Thoracic aorta (tissue), 2 donors: ENCODE measurements around the gene GNAI2. TPM values are rescaled to one million over a fixed set of nuclear protein-coding genes. Genes with fewer than 3 reads are reported as not detected.

Experiments used
- ATAC-seq: fragments of 150-250 bp; one replicate; pipeline ENCODE4 v1.8.0; 2017; ENCODE audit warnings: low read depth; ENCODE audit not compliant: insufficient number of reproducible peaks, low FRiP score
- DNase-seq: peaks from one replicate; pipeline ENCODE4 v3.0.0-alpha.2; 2020; ENCODE audit warnings: low spot score
- H3K27ac ChIP-seq, 2 donors: fragments of 200-600 bp; sonication (generic); 1 replicate in 1 of 2; 2 replicates in 1 of 2; pipeline ENCODE4 v1.5.1; 2016; ENCODE audit warnings: mild to moderate bottlenecking in 2 of 2, moderate library complexity in 2 of 2
- H3K27me3 ChIP-seq: fragments of 200-600 bp; sonication (generic); replicated peaks from 2 replicates; pipeline ENCODE4 v1.6.0; 2016; ENCODE audit warnings: mild to moderate bottlenecking; ENCODE audit not compliant: insufficient read depth
- H3K36me3 ChIP-seq: fragments of 200-600 bp; sonication (generic); one replicate; pipeline ENCODE4 v1.5.1; 2016
- H3K4me1 ChIP-seq, 2 donors: fragments of 200-600 bp; sonication (generic); 1 replicate in 1 of 2; 2 replicates in 1 of 2; pipeline versions ENCODE4 v1.5.1 to v1.6.0; 2016; ENCODE audit warnings: low read depth in 2 of 2, mild to moderate bottlenecking in 1 of 2; ENCODE audit not compliant: control insufficient read depth in 1 of 2
- H3K4me3 ChIP-seq: fragments of 200-600 bp; sonication (generic); 2 replicates; pipeline ENCODE4 v1.5.1; 2016; ENCODE audit warnings: mild to moderate bottlenecking
- H3K9me3 ChIP-seq: fragments of 200-600 bp; sonication (generic); 2 replicates; pipeline ENCODE4 v1.5.1; 2016
- total RNA-seq, 2 donors: library from RNA; depleted of rRNA; stranded (reverse); fragments of >200 nt; gene quantifications; one replicate each; pipeline versions ENCODE4 v1.1.0 to v1.2.3, GENCODE V29; 2016
- TF ChIP-seq, protein P1 (sequence below): fragments of 200-600 bp; sonication (generic); IDR thresholded peaks from one replicate; pipeline ENCODE4 v1.5.1; 2019; ENCODE audit warnings: antibody characterized with exemption

GNAI2 gene
- total RNA-seq, 2 donors from 2014 or later, result 183 to 337 TPM

DNA sequence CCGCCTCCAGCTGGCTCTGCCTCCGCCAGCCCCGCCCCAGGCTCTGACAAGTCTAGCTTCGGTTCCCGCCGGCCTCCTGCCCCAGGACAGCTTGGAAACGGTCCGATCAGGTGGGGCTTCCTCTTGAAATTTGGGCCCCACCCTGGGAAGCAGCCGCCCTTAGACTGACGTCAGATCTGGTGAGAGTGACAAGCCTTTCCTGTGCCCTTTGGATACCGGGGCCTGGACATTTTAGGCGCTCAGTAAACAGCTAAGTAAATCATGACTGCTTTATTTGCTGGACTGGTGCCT lies 63.6 kb downstream of the GNAI2 start:
- H3K36me3 ChIP-seq, result no peaks in the 10 kb centered on the region
- H3K27ac ChIP-seq, result peak overlapping the region; percentile 72 to 87
- H3K4me1 ChIP-seq, result peaks cover 16 to 25% of the 10 kb centered on the region in 2 donors
- ATAC-seq (no peak), DNase-seq (no peak)
- no peaks in the 10 kb centered on the region for H3K9me3 ChIP-seq
- TF ChIP-seq, protein P1, sequence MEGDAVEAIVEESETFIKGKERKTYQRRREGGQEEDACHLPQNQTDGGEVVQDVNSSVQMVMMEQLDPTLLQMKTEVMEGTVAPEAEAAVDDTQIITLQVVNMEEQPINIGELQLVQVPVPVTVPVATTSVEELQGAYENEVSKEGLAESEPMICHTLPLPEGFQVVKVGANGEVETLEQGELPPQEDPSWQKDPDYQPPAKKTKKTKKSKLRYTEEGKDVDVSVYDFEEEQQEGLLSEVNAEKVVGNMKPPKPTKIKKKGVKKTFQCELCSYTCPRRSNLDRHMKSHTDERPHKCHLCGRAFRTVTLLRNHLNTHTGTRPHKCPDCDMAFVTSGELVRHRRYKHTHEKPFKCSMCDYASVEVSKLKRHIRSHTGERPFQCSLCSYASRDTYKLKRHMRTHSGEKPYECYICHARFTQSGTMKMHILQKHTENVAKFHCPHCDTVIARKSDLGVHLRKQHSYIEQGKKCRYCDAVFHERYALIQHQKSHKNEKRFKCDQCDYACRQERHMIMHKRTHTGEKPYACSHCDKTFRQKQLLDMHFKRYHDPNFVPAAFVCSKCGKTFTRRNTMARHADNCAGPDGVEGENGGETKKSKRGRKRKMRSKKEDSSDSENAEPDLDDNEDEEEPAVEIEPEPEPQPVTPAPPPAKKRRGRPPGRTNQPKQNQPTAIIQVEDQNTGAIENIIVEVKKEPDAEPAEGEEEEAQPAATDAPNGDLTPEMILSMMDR, result no peak
- peak overlapping the region; percentile 94 for H3K4me3 ChIP-seq
- no peaks in the 10 kb centered on the region for H3K27me3 ChIP-seq

DNA sequence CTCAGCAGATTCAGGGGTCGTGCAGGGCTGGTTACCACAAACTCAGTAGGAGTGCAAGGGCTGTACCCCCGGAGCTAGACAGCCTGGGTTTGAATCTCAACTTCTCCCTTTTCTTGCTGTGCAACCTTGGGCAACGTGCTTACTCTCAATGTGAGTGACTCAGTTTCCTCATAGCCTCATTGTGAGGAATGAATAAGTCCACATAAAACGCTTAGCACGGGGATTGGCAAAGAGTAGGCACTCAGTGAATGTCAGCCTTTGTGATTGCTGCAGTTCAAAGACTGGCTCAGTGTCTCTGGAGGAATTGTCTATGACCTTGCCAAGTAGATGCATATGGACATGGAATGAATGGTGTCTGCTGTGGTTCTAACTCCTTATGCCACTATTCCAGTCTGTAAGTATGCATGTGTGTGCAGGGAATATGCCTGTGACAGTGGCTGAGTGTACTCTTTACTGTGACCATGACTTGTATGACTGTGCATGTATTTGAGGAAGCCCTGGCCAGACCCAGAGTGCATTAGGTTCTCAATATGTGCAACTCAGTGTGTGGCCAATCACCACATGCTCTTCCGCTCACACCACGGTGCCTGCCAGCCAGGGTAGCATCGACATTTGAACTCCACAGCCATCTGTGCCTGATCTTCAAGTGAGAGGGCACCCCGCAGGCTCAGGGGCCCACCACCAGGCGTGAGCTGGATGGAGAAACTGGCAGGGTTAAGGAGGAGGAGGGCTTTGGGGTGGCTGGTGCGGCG lies 64.1 kb downstream of the GNAI2 start:
- TF ChIP-seq, protein P1, result no peak
- no peak for DNase-seq
- peak overlapping the region; percentile 72 to 87 for H3K27ac ChIP-seq

DNA sequence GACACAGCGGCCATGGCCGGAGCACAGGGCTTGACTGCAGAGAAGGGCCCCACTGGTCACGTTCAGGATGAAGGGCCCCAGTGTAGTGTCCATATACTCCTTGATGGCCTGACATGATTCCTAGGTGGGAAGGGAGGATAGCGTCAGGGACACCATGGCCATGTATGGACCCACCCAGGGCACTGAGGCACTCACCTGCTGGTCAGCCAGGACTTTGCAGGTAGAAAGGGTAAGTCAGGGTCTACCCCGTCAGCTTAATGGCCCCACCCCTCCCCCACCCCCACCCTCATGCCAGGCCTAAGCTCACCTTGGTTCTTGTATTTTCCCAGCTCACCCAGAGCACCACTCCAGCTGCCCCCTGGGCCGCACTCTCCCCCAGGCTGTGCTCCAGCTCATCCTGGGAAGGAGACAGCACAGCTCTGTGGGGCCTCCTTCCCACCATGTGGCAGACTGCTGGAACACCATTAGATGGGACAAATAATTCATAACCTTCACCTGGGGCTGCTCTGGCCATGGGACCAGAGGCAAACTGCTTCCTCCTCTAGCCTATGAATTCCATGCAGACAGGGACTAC lies 64.8 kb downstream of the GNAI2 start:
- Histone ChIP-seq H3K27me3 (no peaks in the 10 kb centered on the region), H3K36me3 (no peaks in the 10 kb centered on the region), H3K4me1 (peaks cover 16 to 25% of the 10 kb centered on the region in 2 donors), H3K9me3 (no peaks in the 10 kb centered on the region), H3K27ac (peak overlapping the region; percentile 72 to 87), H3K4me3 (peak overlapping the region; percentile 94)
- DNase-seq, result no peak
- TF ChIP-seq, protein P1, result no peak
- ATAC-seq, result no peak

More for the DNA sequence above, 64.1 kb downstream of the GNAI2 start:
- peak; percentile 2 for ATAC-seq
- Histone ChIP-seq H3K36me3 (no peaks in the 10 kb centered on the region), H3K4me1 (peaks cover 16 to 25% of the 10 kb centered on the region in 2 donors), H3K9me3 (no peaks in the 10 kb centered on the region), H3K27me3 (no peaks in the 10 kb centered on the region), H3K4me3 (peak overlapping the region; percentile 94)

DNA sequence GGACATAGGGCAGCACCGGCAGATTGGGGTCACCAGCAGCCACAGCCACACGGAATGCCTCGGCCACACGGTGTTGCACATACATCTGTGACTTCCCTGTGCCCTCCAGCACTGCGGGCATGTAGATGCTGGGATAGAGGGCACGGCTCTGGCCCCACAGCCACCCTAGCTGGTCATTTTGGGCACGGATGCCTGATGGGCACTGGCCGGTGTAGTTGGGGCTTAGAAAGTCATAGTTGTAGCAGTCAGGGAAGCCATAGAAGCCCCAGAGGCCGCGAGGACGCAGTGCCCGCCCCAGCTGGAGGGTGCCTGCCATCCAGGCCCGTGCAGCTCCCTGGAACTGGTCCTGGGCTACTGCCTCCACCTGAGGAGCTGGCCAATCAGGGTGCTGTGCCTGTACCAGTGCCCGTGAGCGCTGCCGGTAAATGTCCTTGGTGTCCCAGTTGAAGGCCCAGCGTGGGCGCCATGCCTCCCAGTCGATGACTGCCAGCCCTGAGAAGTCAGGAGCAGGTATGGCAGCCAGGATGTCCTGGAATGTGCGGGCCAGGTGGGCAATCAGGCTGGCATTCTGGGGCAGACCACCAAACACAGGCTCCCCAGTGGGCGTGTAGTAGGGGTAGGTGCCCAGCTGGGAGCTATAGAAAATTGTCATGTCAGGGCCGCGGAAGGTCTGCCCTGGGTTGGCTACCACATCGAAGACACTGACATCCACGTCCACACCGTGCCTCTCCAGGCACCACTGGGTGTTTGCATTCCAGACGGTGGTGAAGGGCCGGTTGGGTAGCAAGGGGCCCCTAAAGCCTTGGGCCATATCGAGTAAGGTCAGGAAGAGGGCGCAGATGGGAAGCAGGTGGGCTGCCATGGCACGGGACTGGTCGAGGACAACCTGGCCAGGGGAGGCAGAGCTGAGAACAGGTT lies 66.3 kb downstream of the GNAI2 start:
- no peaks in the 10 kb centered on the region for H3K27me3 ChIP-seq
- no peak for ATAC-seq
- DNase-seq, result no peak
- H3K4me1 ChIP-seq, result peaks cover 16 to 25% of the 10 kb centered on the region in 2 donors
- no peak overlapping the region for H3K4me3 ChIP-seq
- H3K27ac ChIP-seq, result no peak overlapping the region
- no peaks in the 10 kb centered on the region for H3K36me3 ChIP-seq
- TF ChIP-seq, protein P1, result no peak
- H3K9me3 ChIP-seq, result no peaks in the 10 kb centered on the region
